ENCODE results near the gene ABCA6.

GRCh38 chr17:69050999-69051775, 90.5 kb downstream of the ABCA6 start:
- TF ChIP-seq, protein P1, sequence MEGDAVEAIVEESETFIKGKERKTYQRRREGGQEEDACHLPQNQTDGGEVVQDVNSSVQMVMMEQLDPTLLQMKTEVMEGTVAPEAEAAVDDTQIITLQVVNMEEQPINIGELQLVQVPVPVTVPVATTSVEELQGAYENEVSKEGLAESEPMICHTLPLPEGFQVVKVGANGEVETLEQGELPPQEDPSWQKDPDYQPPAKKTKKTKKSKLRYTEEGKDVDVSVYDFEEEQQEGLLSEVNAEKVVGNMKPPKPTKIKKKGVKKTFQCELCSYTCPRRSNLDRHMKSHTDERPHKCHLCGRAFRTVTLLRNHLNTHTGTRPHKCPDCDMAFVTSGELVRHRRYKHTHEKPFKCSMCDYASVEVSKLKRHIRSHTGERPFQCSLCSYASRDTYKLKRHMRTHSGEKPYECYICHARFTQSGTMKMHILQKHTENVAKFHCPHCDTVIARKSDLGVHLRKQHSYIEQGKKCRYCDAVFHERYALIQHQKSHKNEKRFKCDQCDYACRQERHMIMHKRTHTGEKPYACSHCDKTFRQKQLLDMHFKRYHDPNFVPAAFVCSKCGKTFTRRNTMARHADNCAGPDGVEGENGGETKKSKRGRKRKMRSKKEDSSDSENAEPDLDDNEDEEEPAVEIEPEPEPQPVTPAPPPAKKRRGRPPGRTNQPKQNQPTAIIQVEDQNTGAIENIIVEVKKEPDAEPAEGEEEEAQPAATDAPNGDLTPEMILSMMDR (optimal IDR thresholded peaks at IDR 0.05 in 1 of 3, IDR thresholded peaks at IDR 0.05 in 1 of 3, conservative IDR thresholded peaks at IDR 0.05 in 1 of 3; ENCODE audit: extremely low read depth in 1 of 3, insufficient read depth in 2 of 3, low read length in 3 of 3): no peak
- no peak for TF ChIP-seq EZH2 (IDR thresholded peaks at IDR 0.05; ENCODE audit: low read length)

Measured in keratinocyte (primary cell).